ENCODE data around the gene RLN3.
"Not testable (repeated sequence)": the region's sequence is repeated elsewhere in the genome, so short reads cannot be mapped to it uniquely, and the experiment has no call there.

RLN3 gene

GRCh38 chr19:14021474-14021873, 6.5 kb upstream of the RLN3 start:
- no peak for DNase-seq (ENCODE audit: low read depth, low spot score)

GRCh38 chr19:14022469-14022868, 5.5 kb upstream of the RLN3 start:
- DNase-seq (ENCODE audit: low read depth, low spot score) = no peak

GRCh38 chr19:14023404-14024235, 4.3 kb upstream of the RLN3 start:
- DNase-seq (ENCODE audit: low read depth, low spot score) = no peak

- not testable (repeated sequence) for DNase-seq (ENCODE audit: low read depth, low spot score)
Measured at GRCh38 chr19:14026652-14027192, 1.2 kb upstream of the RLN3 start.

GRCh38 chr19:14028901-14029300, 953 bp downstream of the RLN3 start:
- no peak for DNase-seq (ENCODE audit: low read depth, low spot score)

GRCh38 chr19:14030997-14031718, 3.2 kb downstream of the RLN3 start:
- peak; percentile 64 for DNase-seq (ENCODE audit: low read depth, low spot score)

- DNase-seq (ENCODE audit: low read depth, low spot score) = peak; percentile 41
Measured at GRCh38 chr19:14031719-14032480, 4.0 kb downstream of the RLN3 start, which contains the start of gene IL27RA. Gene IL27RA (plus strand): TSS chr19:14031762. CDS start chr19:14031873, 111 bp downstream.

- no peak for DNase-seq (ENCODE audit: low read depth, low spot score)
Measured at GRCh38 chr19:14033946-14034345, 6.0 kb downstream of the RLN3 start.

GRCh38 chr19:14035159-14035558, 7.2 kb downstream of the RLN3 start:
- not testable (repeated sequence) for DNase-seq (ENCODE audit: low read depth, low spot score)

- no peak for DNase-seq (ENCODE audit: low read depth, low spot score)
Measured at GRCh38 chr19:14035706-14036105, 7.8 kb downstream of the RLN3 start.

- no peak for DNase-seq (ENCODE audit: low read depth, low spot score)
Measured at GRCh38 chr19:14039181-14039580, 11.2 kb downstream of the RLN3 start.

GRCh38 chr19:14042659-14043608, 15.0 kb downstream of the RLN3 start:
- DNase-seq (ENCODE audit: low read depth, low spot score) = not testable (repeated sequence)

GRCh38 chr19:14047866-14048265, 19.9 kb downstream of the RLN3 start:
- not testable (repeated sequence) for DNase-seq (ENCODE audit: low read depth, low spot score)

- DNase-seq (ENCODE audit: low read depth, low spot score) = peak; percentile 48
Measured at GRCh38 chr19:14048443-14049153, 20.6 kb downstream of the RLN3 start.

- DNase-seq (ENCODE audit: low read depth, low spot score) = no peak
Measured at GRCh38 chr19:14050512-14050911, 22.6 kb downstream of the RLN3 start.

- not testable (repeated sequence) for DNase-seq (ENCODE audit: low read depth, low spot score)
Measured at GRCh38 chr19:14050961-14051360, 23.0 kb downstream of the RLN3 start.

- DNase-seq (ENCODE audit: low read depth, low spot score) = no peak
Measured at GRCh38 chr19:14051980-14052379, 24.0 kb downstream of the RLN3 start.

- no peak for DNase-seq (ENCODE audit: low read depth, low spot score)
Measured at GRCh38 chr19:14052470-14052869, 24.5 kb downstream of the RLN3 start.

GRCh38 chr19:14053032-14053431, 25.1 kb downstream of the RLN3 start:
- DNase-seq (ENCODE audit: low read depth, low spot score) = no peak

- DNase-seq (ENCODE audit: low read depth, low spot score) = no peak
Measured at GRCh38 chr19:14053500-14053899, 25.6 kb downstream of the RLN3 start.
